Type B pancreatic cell (in vitro differentiated cells): ENCODE results near the gene NKX2-3. TPM values are rescaled to one million over a fixed set of nuclear protein-coding genes. Genes with fewer than 3 reads are reported as not detected.
A peak's percentile ranks its signal among the peaks of the same experiment; 100 is the strongest.

Source experiments
- DNase-seq: peaks from one replicate; pipeline ENCODE4 v3.0.0; 2021; ENCODE audit warnings: mixed read lengths; ENCODE audit not compliant: unreplicated experiment; ENCODE audit errors: extremely low spot score
- H3K27ac Mint-ChIP-seq: 2 replicates; pipeline ENCODE4 v1.8.0; 2021; ENCODE audit warnings: mild to moderate bottlenecking, mixed read lengths
- H3K27me3 Mint-ChIP-seq: 2 replicates; pipeline ENCODE4 v1.8.0; 2021; ENCODE audit warnings: mixed read lengths
- H3K36me3 Mint-ChIP-seq: 2 replicates; pipeline ENCODE4 v1.8.0; 2021; ENCODE audit warnings: mixed read lengths
- H3K4me1 Mint-ChIP-seq: one replicate; pipeline ENCODE4 v1.8.0; 2021; ENCODE audit warnings: mixed read lengths; ENCODE audit not compliant: unreplicated experiment
- H3K4me3 Mint-ChIP-seq: 2 replicates; pipeline ENCODE4 v1.8.0; 2021; ENCODE audit warnings: mild to moderate bottlenecking, mixed read lengths
- H3K9me3 Mint-ChIP-seq: 2 replicates; pipeline ENCODE4 v1.8.0; 2021; ENCODE audit warnings: mixed read lengths
- CTCF ChIP-seq: fragments of 200-600 bp; sonication (generic); conservative IDR thresholded peaks from 2 replicates; pipeline ENCODE4 v1.5.0; 2021; ENCODE audit warnings: antibody characterized with exemption, mild to moderate bottlenecking
- total RNA-seq: library from RNA; stranded (reverse); gene quantifications from 2 replicates; pipeline ENCODE4 v1.2.1, GENCODE V29; 2021; ENCODE audit warnings: low replicate concordance

NKX2-3 gene
- total RNA-seq, 1 donor from 2014 or later, result not detected

- Mint-ChIP-seq H3K27ac (no peak overlapping the region), H3K9me3 (no peaks in the 10 kb centered on the region), H3K4me3 (no peak overlapping the region), H3K27me3 (peaks cover 100% of the 10 kb centered on the region), H3K4me1 (peaks cover 30% of the 10 kb centered on the region), H3K36me3 (peaks cover under 1% of the 10 kb centered on the region)
- TF ChIP-seq CTCF, result no peak
- DNase-seq, result no peak
These were observed 8.6 kb upstream of the NKX2-3 start for GRCh38 chr10:99524050-99524666.

- Mint-ChIP-seq H3K36me3 (peaks cover 4% of the 10 kb centered on the region), H3K9me3 (no peaks in the 10 kb centered on the region), H3K27ac (no peak overlapping the region), H3K4me3 (peak overlapping the region; percentile 27), H3K4me1 (peaks cover 27% of the 10 kb centered on the region), H3K27me3 (peaks cover 100% of the 10 kb centered on the region)
- DNase-seq, result no peak
- TF ChIP-seq CTCF, result no peak
These were observed 7.9 kb upstream of the NKX2-3 start for GRCh38 chr10:99524736-99525380.

DNA sequence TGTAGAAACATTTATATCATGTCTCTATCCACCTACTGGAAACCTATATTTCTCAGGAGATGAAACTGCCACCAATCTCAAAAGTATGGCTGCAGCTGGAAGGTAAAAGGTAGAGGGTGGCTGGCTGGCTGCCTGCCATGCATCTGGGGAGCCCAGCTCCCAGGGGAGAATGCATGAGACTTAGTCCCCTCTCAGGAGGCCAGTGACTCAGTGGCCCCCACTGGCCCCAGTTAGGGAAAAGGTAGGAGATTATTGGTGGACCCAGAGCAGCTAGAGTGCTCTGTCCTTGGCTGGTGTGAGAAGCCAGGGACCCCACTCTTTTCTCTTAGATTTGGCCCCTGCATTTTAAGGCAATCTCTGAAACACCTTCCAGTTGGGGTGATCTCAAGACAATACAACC is 6.8 kb upstream of the NKX2-3 start:
- Mint-ChIP-seq H3K27ac (no peak overlapping the region), H3K4me3 (no peak overlapping the region), H3K4me1 (peaks cover 17% of the 10 kb centered on the region), H3K36me3 (peaks cover 4% of the 10 kb centered on the region), H3K9me3 (no peaks in the 10 kb centered on the region), H3K27me3 (peaks cover 100% of the 10 kb centered on the region)
- no peak for TF ChIP-seq CTCF
- DNase-seq, result no peak

DNA sequence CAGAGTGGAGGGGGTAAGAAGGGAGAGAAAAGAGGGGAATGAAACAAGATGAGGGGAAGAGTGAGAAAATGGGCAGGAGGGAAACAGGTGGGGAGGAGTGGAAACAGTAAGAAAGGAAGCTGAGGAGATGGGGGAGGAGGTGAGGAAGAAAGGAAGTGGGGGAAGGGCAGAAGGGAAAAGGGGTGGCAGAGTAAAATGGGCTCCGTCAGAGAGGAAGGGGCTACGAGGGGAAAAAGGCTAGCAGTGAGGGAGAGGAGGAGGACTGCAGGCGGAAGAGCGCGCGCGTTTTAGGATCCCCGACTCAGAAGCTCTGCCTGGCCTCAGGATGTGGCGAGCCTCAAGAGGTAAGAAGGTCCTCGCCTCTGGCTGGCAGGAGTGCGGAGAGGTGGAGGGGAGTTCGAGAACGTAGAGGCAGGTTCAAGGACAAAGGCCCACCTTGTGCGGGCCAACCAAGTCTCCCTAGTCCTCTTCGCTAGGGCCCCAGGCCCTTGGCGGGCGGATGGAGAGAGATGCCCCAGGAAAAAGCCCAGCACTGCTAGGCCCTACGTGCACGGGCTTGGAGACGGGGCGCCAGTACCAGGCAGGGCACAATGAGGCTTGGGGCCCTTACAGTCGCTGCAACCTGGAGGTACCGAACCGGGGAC is 5.8 kb upstream of the NKX2-3 start:
- H3K27ac Mint-ChIP-seq, result no peak overlapping the region
- H3K4me3 Mint-ChIP-seq, result no peak overlapping the region
- H3K36me3 Mint-ChIP-seq, result peaks cover 4% of the 10 kb centered on the region
- TF ChIP-seq CTCF, result no peak
- H3K27me3 Mint-ChIP-seq, result peaks cover 100% of the 10 kb centered on the region
- DNase-seq, result no peak
- no peaks in the 10 kb centered on the region for H3K9me3 Mint-ChIP-seq
- peaks cover 16% of the 10 kb centered on the region for H3K4me1 Mint-ChIP-seq

DNA sequence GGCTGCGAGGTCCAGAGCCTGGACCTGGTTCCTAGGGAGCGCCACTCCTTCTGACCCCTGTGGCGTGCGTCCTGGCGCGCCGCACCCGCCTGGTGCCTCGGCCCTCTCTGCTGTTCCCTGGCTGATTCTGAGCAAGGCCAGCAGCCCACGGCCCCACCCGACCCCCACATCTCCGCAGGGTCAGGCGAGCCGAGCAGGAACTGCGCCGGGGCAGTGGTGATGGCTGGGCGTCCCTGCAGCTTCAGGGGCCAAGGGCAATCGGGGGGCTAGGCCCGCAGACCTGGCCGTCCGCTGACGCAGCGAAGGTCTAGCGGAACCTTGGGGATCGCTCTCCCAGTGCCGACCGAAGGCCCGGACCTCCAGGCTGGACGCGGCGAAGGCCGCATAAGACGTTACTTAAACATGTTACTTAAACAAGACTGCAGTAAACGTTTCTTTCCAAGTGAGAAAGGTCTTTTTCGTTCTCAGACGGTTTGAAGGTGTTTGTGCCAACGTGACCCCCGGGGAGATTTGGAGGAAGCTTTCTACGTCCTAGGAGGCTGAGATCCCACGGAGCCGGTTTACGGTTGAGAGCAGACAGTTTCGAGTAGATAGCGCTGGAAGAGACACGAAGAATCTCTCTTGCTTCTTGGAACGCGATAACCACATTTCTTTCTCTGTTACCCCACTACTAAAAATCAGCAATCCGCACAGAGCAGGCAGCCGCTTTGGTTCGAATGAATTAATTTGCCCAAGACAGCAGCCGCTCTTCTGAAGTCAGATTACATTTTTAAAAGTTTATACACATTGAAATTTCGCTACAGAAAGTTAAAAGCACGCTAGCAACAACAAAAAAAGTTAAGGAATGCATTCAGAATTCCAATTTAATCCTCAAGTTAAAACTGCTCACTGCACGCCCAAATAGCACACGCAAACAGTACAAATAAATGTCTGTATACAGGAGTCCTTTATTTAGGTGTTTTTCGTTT is 4.9 kb upstream of the NKX2-3 start:
- H3K27ac Mint-ChIP-seq, result peak overlapping the region; percentile 70
- no peak for DNase-seq
- H3K4me1 Mint-ChIP-seq, result peaks cover 11% of the 10 kb centered on the region
- H3K4me3 Mint-ChIP-seq, result peak overlapping the region; percentile 22
- TF ChIP-seq CTCF, result no peak
- no peaks in the 10 kb centered on the region for H3K9me3 Mint-ChIP-seq
- H3K36me3 Mint-ChIP-seq, result peaks cover 4% of the 10 kb centered on the region
- peaks cover 100% of the 10 kb centered on the region for H3K27me3 Mint-ChIP-seq
